ENCODE data around the gene TET1. TPM values are rescaled to one million over a fixed set of nuclear protein-coding genes. Genes with fewer than 3 reads are reported as not detected.

The TET1 gene
- total RNA-seq, 1 experiment from 2014 or later = 5.4 TPM

GRCh38 chr10:68560943-68561864 lies 1.1 kb downstream of the TET1 start:
- Histone ChIP-seq H3K9ac (ENCODE audit: low read length) (no peak overlapping the region), H3K27me3 (ENCODE audit: low read length) (no peaks in the 10 kb centered on the region), H3K27ac (ENCODE audit: low read length) (no peak overlapping the region), H3K4me1 (ENCODE audit: low read length) (peaks cover 9% of the 10 kb centered on the region; the same call in 1 of the 2 replicates), H3K9me3 (ENCODE audit: low read length) (no peaks in the 10 kb centered on the region), H4K20me1 (ENCODE audit: insufficient read depth, low read depth, low read length) (no peaks in the 10 kb centered on the region), H2AFZ (ENCODE audit: low read length) (no peak overlapping the region), H3K36me3 (ENCODE audit: insufficient read depth, low read length) (no peaks in the 10 kb centered on the region), H3K4me3 (ENCODE audit: low read length) (no peak overlapping the region), H3K4me2 (ENCODE audit: low read depth, low read length, poor library complexity, severe bottlenecking) (no peak overlapping the region), H3K9me2 (replicated peaks; ENCODE audit: insufficient read depth, low read length) (no peaks in the 10 kb centered on the region), H3K79me2 (ENCODE audit: low read length) (no peaks in the 10 kb centered on the region)
- DNase-seq = no peak

- H3K4me1 ChIP-seq (ENCODE audit: low read length) = peaks cover 9% of the 10 kb centered on the region; the same call in 1 of the 2 replicates
- H4K20me1 ChIP-seq (ENCODE audit: insufficient read depth, low read depth, low read length) = no peaks in the 10 kb centered on the region
- H3K9me3 ChIP-seq (ENCODE audit: low read length) = no peaks in the 10 kb centered on the region
- no peak overlapping the region for H3K4me3 ChIP-seq (ENCODE audit: low read length)
- no peak overlapping the region for H2AFZ ChIP-seq (ENCODE audit: low read length)
- H3K36me3 ChIP-seq (ENCODE audit: insufficient read depth, low read length) = no peaks in the 10 kb centered on the region
- H3K79me2 ChIP-seq (ENCODE audit: low read length) = no peaks in the 10 kb centered on the region
- H3K4me2 ChIP-seq (ENCODE audit: low read depth, low read length, poor library complexity, severe bottlenecking) = no peak overlapping the region
- no peaks in the 10 kb centered on the region for H3K27me3 ChIP-seq (ENCODE audit: low read length)
- no peak overlapping the region for H3K9ac ChIP-seq (ENCODE audit: low read length)
- H3K9me2 ChIP-seq (replicated peaks; ENCODE audit: insufficient read depth, low read length) = no peaks in the 10 kb centered on the region
- no peak for DNase-seq
- H3K27ac ChIP-seq (ENCODE audit: low read length) = no peak overlapping the region
Measured at GRCh38 chr10:68561865-68562649, 1.9 kb downstream of the TET1 start.

GRCh38 chr10:68562661-68563570 lies 2.8 kb downstream of the TET1 start:
- no peak overlapping the region for H3K27ac ChIP-seq (ENCODE audit: low read length)
- no peak overlapping the region for H3K9ac ChIP-seq (ENCODE audit: low read length)
- peak overlapping the region; percentile 9 for H3K4me2 ChIP-seq (ENCODE audit: low read depth, low read length, poor library complexity, severe bottlenecking)
- H3K4me1 ChIP-seq (ENCODE audit: low read length) = peaks cover 9% of the 10 kb centered on the region; the same call in 1 of the 2 replicates
- DNase-seq = peak; percentile 49
- H2AFZ ChIP-seq (ENCODE audit: low read length) = no peak overlapping the region
- H4K20me1 ChIP-seq (ENCODE audit: insufficient read depth, low read depth, low read length) = no peaks in the 10 kb centered on the region
- H3K4me3 ChIP-seq (ENCODE audit: low read length) = no peak overlapping the region
- H3K79me2 ChIP-seq (ENCODE audit: low read length) = no peaks in the 10 kb centered on the region
- no peaks in the 10 kb centered on the region for H3K27me3 ChIP-seq (ENCODE audit: low read length)
- H3K9me3 ChIP-seq (ENCODE audit: low read length) = no peaks in the 10 kb centered on the region
- no peaks in the 10 kb centered on the region for H3K9me2 ChIP-seq (replicated peaks; ENCODE audit: insufficient read depth, low read length)
- H3K36me3 ChIP-seq (ENCODE audit: insufficient read depth, low read length) = no peaks in the 10 kb centered on the region

GRCh38 chr10:68564712-68565111 lies 4.6 kb downstream of the TET1 start:
- H3K9me2 ChIP-seq (replicated peaks; ENCODE audit: insufficient read depth, low read length) = no peaks in the 10 kb centered on the region
- H3K4me2 ChIP-seq (ENCODE audit: low read depth, low read length, poor library complexity, severe bottlenecking) = no peak overlapping the region
- H3K9me3 ChIP-seq (ENCODE audit: low read length) = no peaks in the 10 kb centered on the region
- no peaks in the 10 kb centered on the region for H3K79me2 ChIP-seq (ENCODE audit: low read length)
- peaks cover 9% of the 10 kb centered on the region; the same call in 1 of the 2 replicates for H3K4me1 ChIP-seq (ENCODE audit: low read length)
- no peaks in the 10 kb centered on the region for H3K36me3 ChIP-seq (ENCODE audit: insufficient read depth, low read length)
- no peak for DNase-seq
- no peak overlapping the region for H3K27ac ChIP-seq (ENCODE audit: low read length)
- H3K4me3 ChIP-seq (ENCODE audit: low read length) = no peak overlapping the region
- no peak overlapping the region for H3K9ac ChIP-seq (ENCODE audit: low read length)
- no peaks in the 10 kb centered on the region for H3K27me3 ChIP-seq (ENCODE audit: low read length)
- H4K20me1 ChIP-seq (ENCODE audit: insufficient read depth, low read depth, low read length) = no peaks in the 10 kb centered on the region
- no peak overlapping the region for H2AFZ ChIP-seq (ENCODE audit: low read length)

- H3K9ac ChIP-seq (ENCODE audit: low read length) = no peak overlapping the region
- DNase-seq = no peak
- H3K4me2 ChIP-seq (ENCODE audit: low read depth, low read length, poor library complexity, severe bottlenecking) = no peak overlapping the region
- no peak overlapping the region for H2AFZ ChIP-seq (ENCODE audit: low read length)
- no peaks in the 10 kb centered on the region for H3K36me3 ChIP-seq (ENCODE audit: insufficient read depth, low read length)
- no peaks in the 10 kb centered on the region for H4K20me1 ChIP-seq (ENCODE audit: insufficient read depth, low read depth, low read length)
- H3K9me3 ChIP-seq (ENCODE audit: low read length) = no peaks in the 10 kb centered on the region
- H3K9me2 ChIP-seq (replicated peaks; ENCODE audit: insufficient read depth, low read length) = no peaks in the 10 kb centered on the region
- no peak overlapping the region for H3K27ac ChIP-seq (ENCODE audit: low read length)
- no peak overlapping the region for H3K4me3 ChIP-seq (ENCODE audit: low read length)
- H3K79me2 ChIP-seq (ENCODE audit: low read length) = no peaks in the 10 kb centered on the region
- H3K27me3 ChIP-seq (ENCODE audit: low read length) = no peaks in the 10 kb centered on the region
- H3K4me1 ChIP-seq (ENCODE audit: low read length) = peaks cover 9% of the 10 kb centered on the region; the same call in 1 of the 2 replicates
Measured at GRCh38 chr10:68565658-68566057, 5.5 kb downstream of the TET1 start.

- Histone ChIP-seq H3K9me3 (ENCODE audit: low read length) (no peaks in the 10 kb centered on the region), H3K27me3 (ENCODE audit: low read length) (no peaks in the 10 kb centered on the region), H3K79me2 (ENCODE audit: low read length) (no peaks in the 10 kb centered on the region), H3K4me2 (ENCODE audit: low read depth, low read length, poor library complexity, severe bottlenecking) (no peak overlapping the region), H2AFZ (ENCODE audit: low read length) (no peak overlapping the region), H3K4me1 (ENCODE audit: low read length) (peaks cover 9% of the 10 kb centered on the region; the same call in 1 of the 2 replicates), H3K9me2 (replicated peaks; ENCODE audit: insufficient read depth, low read length) (no peaks in the 10 kb centered on the region), H4K20me1 (ENCODE audit: insufficient read depth, low read depth, low read length) (no peaks in the 10 kb centered on the region), H3K36me3 (ENCODE audit: insufficient read depth, low read length) (no peaks in the 10 kb centered on the region), H3K27ac (ENCODE audit: low read length) (no peak overlapping the region), H3K9ac (ENCODE audit: low read length) (no peak overlapping the region), H3K4me3 (ENCODE audit: low read length) (no peak overlapping the region)
- no peak for DNase-seq
Measured at GRCh38 chr10:68566351-68566750, 6.2 kb downstream of the TET1 start.

- Histone ChIP-seq H3K9me2 (replicated peaks; ENCODE audit: insufficient read depth, low read length) (no peaks in the 10 kb centered on the region), H3K36me3 (ENCODE audit: insufficient read depth, low read length) (no peaks in the 10 kb centered on the region), H3K4me3 (ENCODE audit: low read length) (no peak overlapping the region), H3K4me2 (ENCODE audit: low read depth, low read length, poor library complexity, severe bottlenecking) (no peak overlapping the region), H3K4me1 (ENCODE audit: low read length) (peaks cover 9% of the 10 kb centered on the region; the same call in 1 of the 2 replicates), H2AFZ (ENCODE audit: low read length) (no peak overlapping the region), H3K27ac (ENCODE audit: low read length) (no peak overlapping the region), H3K9me3 (ENCODE audit: low read length) (no peaks in the 10 kb centered on the region), H3K9ac (ENCODE audit: low read length) (no peak overlapping the region), H4K20me1 (ENCODE audit: insufficient read depth, low read depth, low read length) (no peaks in the 10 kb centered on the region), H3K79me2 (ENCODE audit: low read length) (no peaks in the 10 kb centered on the region), H3K27me3 (ENCODE audit: low read length) (no peaks in the 10 kb centered on the region)
- no peak for DNase-seq
Measured at GRCh38 chr10:68566955-68567354, 6.8 kb downstream of the TET1 start.

Measured in Karpas-422 (cell line).